CD4-positive, alpha-beta T cell (primary cell): ENCODE results near the gene OSBPL10. TPM values are rescaled to one million over a fixed set of nuclear protein-coding genes. Genes with fewer than 3 reads are reported as not detected.

Source experiments
- ATAC-seq: fragments of 200-7000 bp; cut with Tn5 transposase; one replicate; pipeline ENCODE4 v1.10.0; 2022; ENCODE audit warnings: mild to moderate bottlenecking; ENCODE audit not compliant: poor library complexity
- CTCF ChIA-PET: fragments of 350-600 bp; sonication (Branson Sonifier 250); formaldehyde crosslinking; loops from one replicate; lab custom pipeline; 2021; ENCODE audit warnings: antibody characterized with exemption, inconsistent platforms; lab: Charles Lee
- POLR2A ChIA-PET: fragments of 350-600 bp; sonication (Branson Sonifier 250); formaldehyde crosslinking; loops from one replicate; lab custom pipeline; 2021; ENCODE audit warnings: antibody characterized with exemption, inconsistent platforms; lab: Charles Lee
- DNase-seq, 14 experiments: peaks; one replicate each; pipeline ENCODE4 v3.0.0-alpha.2; 2013 to 2020; ENCODE audit warnings: mixed read lengths in 2 of 14
- H3K27ac ChIP-seq, 2 donors: one replicate each; pipeline versions ENCODE4 v1.5.1 to v1.7.0; 2013; ENCODE audit warnings: low read length in 2 of 2, low read depth in 1 of 2, mild to moderate bottlenecking in 1 of 2
- H3K27me3 ChIP-seq, 2 experiments: 1 replicate in 1 of 2; 2 replicates in 1 of 2; pipeline versions ENCODE4 v1.6.1 to v1.7.0; 2013; ENCODE audit warnings: low read length in 2 of 2, control low read depth in 1 of 2, mild to moderate bottlenecking in 1 of 2, moderate library complexity in 1 of 2; ENCODE audit not compliant: insufficient read depth in 2 of 2, control insufficient read depth in 1 of 2
- H3K36me3 ChIP-seq: one replicate; pipeline ENCODE4 v1.6.1; 2013; ENCODE audit warnings: low read length, control low read depth; ENCODE audit not compliant: insufficient read depth
- H3K4me1 ChIP-seq: one replicate; pipeline ENCODE4 v1.6.1; 2013; ENCODE audit warnings: low read length, control low read depth; ENCODE audit not compliant: insufficient read depth
- H3K4me3 ChIP-seq: one replicate; pipeline ENCODE4 v1.5.1; 2013; ENCODE audit warnings: mild to moderate bottlenecking, low read length, moderate library complexity
- H3K9me3 ChIP-seq, 2 experiments: 1 replicate in 1 of 2; 2 replicates in 1 of 2; pipeline versions ENCODE4 v1.6.1 to v1.7.0; 2013; ENCODE audit warnings: low read length in 2 of 2, mild to moderate bottlenecking in 2 of 2, control low read depth in 1 of 2, moderate library complexity in 1 of 2; ENCODE audit not compliant: control insufficient read depth in 1 of 2, insufficient read depth in 1 of 2
- H3K27ac Mint-ChIP-seq: one replicate; pipeline ENCODE4 v1.8.0; 2020; ENCODE audit warnings: mixed read lengths
- H3K27me3 Mint-ChIP-seq: one replicate; pipeline ENCODE4 v1.8.0; 2021; ENCODE audit warnings: mixed read lengths
- H3K36me3 Mint-ChIP-seq: one replicate; pipeline ENCODE4 v1.8.0; 2021; ENCODE audit warnings: low read depth, mixed read lengths
- H3K4me1 Mint-ChIP-seq: one replicate; pipeline ENCODE4 v1.8.0; 2021; ENCODE audit warnings: low read depth, mixed read lengths
- H3K4me3 Mint-ChIP-seq: one replicate; pipeline ENCODE4 v1.8.0; 2020; ENCODE audit warnings: mild to moderate bottlenecking, mixed read lengths
- H3K9me3 Mint-ChIP-seq: one replicate; pipeline ENCODE4 v1.8.0; 2020; ENCODE audit warnings: mixed read lengths
- CTCF ChIP-seq: fragments of 200-600 bp; IDR thresholded peaks from one replicate; pipeline ENCODE4 v1.8.0; 2022; ENCODE audit warnings: antibody characterized with exemption, mild to moderate bottlenecking
- intact Hi-C, 2 experiments: fragments of 100-400 bp; cut with DNase I in 1 of 2; cut with micrococcal nuclease in 1 of 2; formaldehyde crosslinking; loops; one replicate each; pipeline versions ENCODE4 v1.15.1 to v1.9.0; 2023 to 2025; cut with DNase I, micrococcal nuclease
- total RNA-seq, 174 experiments: library from RNA in 2 of 174; stranded (reverse) in 2 of 174; gene quantifications; one replicate each; pipeline ENCODE4 v1.2.3 and lab custom pipeline; 2021 to 2026

OSBPL10 gene
- total RNA-seq, 2 experiments from 2014 or later: not detected

- H3K4me1 ChIP-seq: peaks cover 2% of the 10 kb centered on the region
- no peak overlapping the region for H3K4me3 ChIP-seq
- no peaks in the 10 kb centered on the region for H3K36me3 Mint-ChIP-seq
- no peaks in the 10 kb centered on the region for H3K36me3 ChIP-seq
- H3K27ac Mint-ChIP-seq: no peak overlapping the region
- ChIA-PET POLR2A (no interaction called here), CTCF (interaction anchor here (0.6 kb wide), 1 partner anchor 36 kb away, joined by 3 read pairs; no protein-coding TSS in a partner anchor)
- ATAC-seq (no peak), DNase-seq (no peak)
- no peak overlapping the region for H3K27ac ChIP-seq
- no peaks in the 10 kb centered on the region for H3K27me3 ChIP-seq
- no peaks in the 10 kb centered on the region for H3K9me3 ChIP-seq
- no peaks in the 10 kb centered on the region for H3K4me1 Mint-ChIP-seq
- H3K4me3 Mint-ChIP-seq: no peak overlapping the region
- no peak for TF ChIP-seq CTCF
- no peaks in the 10 kb centered on the region for H3K27me3 Mint-ChIP-seq
- intact Hi-C loops: no loop called here
- no peaks in the 10 kb centered on the region for H3K9me3 Mint-ChIP-seq
Observed at GRCh38 chr3:31878231-31878838, 102.7 kb downstream of the OSBPL10 start.

GRCh38 chr3:31876331-31876730 is 104.7 kb downstream of the OSBPL10 start:
- H3K36me3 Mint-ChIP-seq: no peaks in the 10 kb centered on the region
- intact Hi-C loops: no loop called here
- Histone ChIP-seq H3K27me3 (no peaks in the 10 kb centered on the region), H3K27ac (no peak overlapping the region), H3K4me1 (peaks cover 2% of the 10 kb centered on the region), H3K9me3 (no peaks in the 10 kb centered on the region), H3K36me3 (no peaks in the 10 kb centered on the region), H3K4me3 (no peak overlapping the region)
- ChIA-PET POLR2A (no interaction called here), CTCF (interaction anchor here (0.6 kb wide), 1 partner anchor 11 kb away, joined by 3 read pairs; no protein-coding TSS in a partner anchor)
- no peaks in the 10 kb centered on the region for H3K4me1 Mint-ChIP-seq
- no peak for ATAC-seq
- no peaks in the 10 kb centered on the region for H3K9me3 Mint-ChIP-seq
- no peak overlapping the region for H3K4me3 Mint-ChIP-seq
- no peak for TF ChIP-seq CTCF
- no peak for DNase-seq
- no peak overlapping the region for H3K27ac Mint-ChIP-seq
- no peaks in the 10 kb centered on the region for H3K27me3 Mint-ChIP-seq

- no peak for TF ChIP-seq CTCF
- Mint-ChIP-seq H3K9me3 (no peaks in the 10 kb centered on the region), H3K27me3 (no peaks in the 10 kb centered on the region), H3K36me3 (no peaks in the 10 kb centered on the region), H3K4me3 (no peak overlapping the region), H3K4me1 (no peaks in the 10 kb centered on the region), H3K27ac (no peak overlapping the region)
- no peak for ATAC-seq
- no peaks in the 10 kb centered on the region for H3K9me3 ChIP-seq
- CTCF ChIA-PET: no interaction called here
- no peaks in the 10 kb centered on the region for H3K36me3 ChIP-seq
- POLR2A ChIA-PET: no interaction called here
- H3K27me3 ChIP-seq: no peaks in the 10 kb centered on the region
- intact Hi-C loops: no loop called here
- no peak for DNase-seq
- no peak overlapping the region for H3K4me3 ChIP-seq
- H3K27ac ChIP-seq: no peak overlapping the region
- H3K4me1 ChIP-seq: peaks cover 2% of the 10 kb centered on the region
Observed at GRCh38 chr3:31875437-31875836, 105.6 kb downstream of the OSBPL10 start.
